Muscle layer of duodenum (tissue), 2 donors: Measurements from ENCODE around the gene IL23A.
A peak's percentile ranks its signal among the peaks of the same experiment; 100 is the strongest.
"Not testable (repeated sequence)": the region's sequence is repeated elsewhere in the genome, so short reads cannot be mapped to it uniquely, and the experiment has no call there.

Experiments used
- H3K27ac ChIP-seq: one replicate; pipeline ENCODE4 v1.7.0; 2013; ENCODE audit warnings: mild to moderate bottlenecking, low read length
- H3K27me3 ChIP-seq: one replicate; pipeline ENCODE4 v1.7.0; 2013; ENCODE audit warnings: low read depth, mild to moderate bottlenecking, control low read depth, low read length
- H3K36me3 ChIP-seq, 2 donors: one replicate each; pipeline ENCODE4 v1.7.0; 2013; ENCODE audit warnings: low read length in 2 of 2, control low read depth in 1 of 2, mild to moderate bottlenecking in 1 of 2; ENCODE audit not compliant: insufficient read depth in 2 of 2, control insufficient read depth in 1 of 2
- H3K4me1 ChIP-seq, 2 donors: one replicate each; pipeline ENCODE4 v1.7.0; 2013; ENCODE audit warnings: low read length in 2 of 2, mild to moderate bottlenecking in 2 of 2, control low read depth in 1 of 2, moderate library complexity in 1 of 2; ENCODE audit not compliant: insufficient read depth in 2 of 2, control insufficient read depth in 1 of 2
- H3K4me3 ChIP-seq, 2 donors: one replicate each; pipeline ENCODE4 v1.7.0; 2013; ENCODE audit warnings: low read length in 2 of 2, low read depth in 1 of 2, mild to moderate bottlenecking in 1 of 2
- H3K9me3 ChIP-seq, 2 donors: one replicate each; pipeline ENCODE4 v1.7.0; 2013; ENCODE audit warnings: low read length in 2 of 2, control low read depth in 1 of 2, mild to moderate bottlenecking in 1 of 2; ENCODE audit not compliant: control insufficient read depth in 1 of 2
- donor health status: healthy.

Gene IL23A

GRCh38 chr12:56307221-56307965 is 31.3 kb upstream of the IL23A start:
- Histone ChIP-seq H3K27me3 (no peaks in the 10 kb centered on the region), H3K36me3 (peaks cover 18 to 32% of the 10 kb centered on the region in 2 donors), H3K9me3 (no peaks in the 10 kb centered on the region)

GRCh38 chr12:56308714-56309113 is 30.0 kb upstream of the IL23A start:
- no peak overlapping the region for H3K4me3 ChIP-seq
- peaks cover 18 to 32% of the 10 kb centered on the region in 2 donors for H3K36me3 ChIP-seq
- no peaks in the 10 kb centered on the region for H3K4me1 ChIP-seq
- no peaks in the 10 kb centered on the region for H3K27me3 ChIP-seq
- H3K27ac ChIP-seq: no peak overlapping the region
- H3K9me3 ChIP-seq: no peaks in the 10 kb centered on the region

More at GRCh38 chr12:56307221-56307965, 31.3 kb upstream of the IL23A start:
- H3K4me1 ChIP-seq: peaks cover 0 to under 1% of the 10 kb centered on the region in 2 donors
- H3K27ac ChIP-seq: no peak overlapping the region
- H3K4me3 ChIP-seq: no peak overlapping the region

GRCh38 chr12:56311003-56311402 is 27.7 kb upstream of the IL23A start:
- peaks cover 18 to 32% of the 10 kb centered on the region in 2 donors for H3K36me3 ChIP-seq
- no peak overlapping the region for H3K4me3 ChIP-seq
- H3K9me3 ChIP-seq: no peaks in the 10 kb centered on the region
- peaks cover 0 to 13% of the 10 kb centered on the region in 2 donors for H3K4me1 ChIP-seq
- H3K27me3 ChIP-seq: no peaks in the 10 kb centered on the region
- H3K27ac ChIP-seq: no peak overlapping the region

- Histone ChIP-seq H3K4me3 (peak overlapping the region; percentile 79 to 85), H3K36me3 (peaks cover 24 to 27% of the 10 kb centered on the region in 2 donors)
Observed at GRCh38 chr12:56315249-56315621, 23.4 kb upstream of the IL23A start.

GRCh38 chr12:56315622-56316473 is 22.8 kb upstream of the IL23A start, which contains the start of gene CNPY2:
Gene CNPY2 (minus strand): TSS chr12:56315988. CDS start chr12:56315217, 771 bp downstream.
- peak within 1 kb of the TSS; percentile 96 for H3K27ac ChIP-seq
- peaks cover 18 to 21% of the 10 kb centered on the region in 2 donors for H3K36me3 ChIP-seq
- H3K4me1 ChIP-seq: peaks cover 0 to 13% of the 10 kb centered on the region in 2 donors
- no peaks in the 10 kb centered on the region for H3K27me3 ChIP-seq
- no peaks in the 10 kb centered on the region for H3K9me3 ChIP-seq
- H3K4me3 ChIP-seq: peak within 1 kb of the TSS; percentile 79 to 85

More at GRCh38 chr12:56315249-56315621, 23.4 kb upstream of the IL23A start:
- Histone ChIP-seq H3K4me1 (peaks cover 0 to 13% of the 10 kb centered on the region in 2 donors), H3K27me3 (no peaks in the 10 kb centered on the region), H3K27ac (peak overlapping the region; percentile 96), H3K9me3 (no peaks in the 10 kb centered on the region)

- no peak overlapping the region for H3K4me3 ChIP-seq
- H3K27me3 ChIP-seq: no peaks in the 10 kb centered on the region
- H3K36me3 ChIP-seq: peaks cover 23 to 25% of the 10 kb centered on the region in 2 donors
- H3K4me1 ChIP-seq: peaks cover 0 to 13% of the 10 kb centered on the region in 2 donors
- no peak overlapping the region for H3K27ac ChIP-seq
- H3K9me3 ChIP-seq: no peaks in the 10 kb centered on the region
Observed at GRCh38 chr12:56317675-56318074, 21.0 kb upstream of the IL23A start.

GRCh38 chr12:56321027-56321426 is 17.7 kb upstream of the IL23A start:
- Histone ChIP-seq H3K9me3 (no peaks in the 10 kb centered on the region), H3K36me3 (peaks cover 56 to 58% of the 10 kb centered on the region in 2 donors)

GRCh38 chr12:56321610-56322009 is 17.1 kb upstream of the IL23A start:
- H3K4me1 ChIP-seq, H3K27me3 ChIP-seq, H3K9me3 ChIP-seq, H3K27ac ChIP-seq, H3K4me3 ChIP-seq: not testable (repeated sequence)
- peaks cover 62 to 63% of the 10 kb centered on the region in 2 donors for H3K36me3 ChIP-seq

More at GRCh38 chr12:56321027-56321426, 17.7 kb upstream of the IL23A start:
- no peak overlapping the region for H3K4me3 ChIP-seq
- no peaks in the 10 kb centered on the region for H3K27me3 ChIP-seq
- H3K27ac ChIP-seq: no peak overlapping the region
- no peaks in the 10 kb centered on the region for H3K4me1 ChIP-seq

- Histone ChIP-seq H3K4me1 (no peaks in the 10 kb centered on the region), H3K9me3 (no peaks in the 10 kb centered on the region)
Observed at GRCh38 chr12:56324206-56324605, 14.5 kb upstream of the IL23A start.

GRCh38 chr12:56326126-56326525 is 12.6 kb upstream of the IL23A start:
- Histone ChIP-seq H3K36me3 (peaks cover 65 to 66% of the 10 kb centered on the region in 2 donors), H3K4me3 (no peak overlapping the region), H3K9me3 (no peaks in the 10 kb centered on the region), H3K27me3 (no peaks in the 10 kb centered on the region), H3K27ac (no peak overlapping the region), H3K4me1 (no peaks in the 10 kb centered on the region)

More at GRCh38 chr12:56324206-56324605, 14.5 kb upstream of the IL23A start:
- Histone ChIP-seq H3K4me3 (no peak overlapping the region), H3K36me3 (peaks cover 73 to 74% of the 10 kb centered on the region in 2 donors), H3K27ac (no peak overlapping the region), H3K27me3 (no peaks in the 10 kb centered on the region)

- Histone ChIP-seq H3K27me3 (no peaks in the 10 kb centered on the region), H3K4me3 (no peak overlapping the region), H3K9me3 (no peaks in the 10 kb centered on the region), H3K27ac (no peak overlapping the region), H3K36me3 (peaks cover 65 to 66% of the 10 kb centered on the region in 2 donors), H3K4me1 (no peaks in the 10 kb centered on the region)
Observed at GRCh38 chr12:56326533-56326932, 12.2 kb upstream of the IL23A start.
